ENCODE data around the gene DUSP28.
"Not testable (repeated sequence)": the region's sequence is repeated elsewhere in the genome, so short reads cannot be mapped to it uniquely, and the experiment has no call there.

Gene DUSP28

GRCh38 chr2:240560084-240560479, at the start of gene DUSP28:
Gene DUSP28, plus strand, starts transcription at chr2:240560357. Its CDS starts 328 bp downstream, at chr2:240560685.
- DNase-seq = peak; percentile 99

- peak; percentile 11 for DNase-seq
These were observed 49.5 kb upstream of the DUSP28 start for GRCh38 chr2:240510513-240511210.

- peak; percentile 6 for DNase-seq
These were observed 48.6 kb upstream of the DUSP28 start for GRCh38 chr2:240511351-240512108.

GRCh38 chr2:240512109-240512485, 48.1 kb upstream of the DUSP28 start:
- DNase-seq = no peak

GRCh38 chr2:240512666-240513535, 47.3 kb upstream of the DUSP28 start:
- peak; percentile 2 for DNase-seq

- DNase-seq = peak; percentile 86
These were observed 46.4 kb upstream of the DUSP28 start for GRCh38 chr2:240513549-240514287.

- no peak for DNase-seq
These were observed 45.5 kb upstream of the DUSP28 start for GRCh38 chr2:240514631-240515030.

- DNase-seq = no peak
These were observed 42.8 kb upstream of the DUSP28 start for GRCh38 chr2:240517342-240517741.

GRCh38 chr2:240518981-240519380, 41.2 kb upstream of the DUSP28 start:
- DNase-seq = no peak

GRCh38 chr2:240519396-240520129, 40.6 kb upstream of the DUSP28 start:
- DNase-seq = peak; percentile 6

- DNase-seq = peak; percentile 8
These were observed 39.8 kb upstream of the DUSP28 start for GRCh38 chr2:240520130-240520973.

- DNase-seq = peak; percentile 6
These were observed 39.2 kb upstream of the DUSP28 start for GRCh38 chr2:240520974-240521350.

GRCh38 chr2:240521885-240522284, 38.3 kb upstream of the DUSP28 start:
- DNase-seq = not testable (repeated sequence)

GRCh38 chr2:240522406-240522805, 37.8 kb upstream of the DUSP28 start:
- no peak for DNase-seq

- peak; percentile 8 for DNase-seq
These were observed 36.5 kb upstream of the DUSP28 start for GRCh38 chr2:240523451-240524281.

- peak; percentile 4 for DNase-seq
These were observed 35.0 kb upstream of the DUSP28 start for GRCh38 chr2:240524963-240525718.

- peak; percentile 9 for DNase-seq
These were observed 34.4 kb upstream of the DUSP28 start for GRCh38 chr2:240525802-240526201.

- no peak for DNase-seq
These were observed 33.6 kb upstream of the DUSP28 start for GRCh38 chr2:240526521-240526920.

GRCh38 chr2:240527153-240527750, 32.9 kb upstream of the DUSP28 start:
- no peak for DNase-seq
